Cardiac muscle cell (in vitro differentiated cells and primary cell): ENCODE results near the gene RUNX3. TPM values are rescaled to one million over a fixed set of nuclear protein-coding genes. Genes with fewer than 3 reads are reported as not detected.

Experiments used
- DNase-seq, 2 donors: peaks; one replicate each; pipeline versions ENCODE4 v3.0.0 to v3.0.0-alpha.2; 2010 to 2017; ENCODE audit warnings: low read depth in 1 of 2, low spot score in 1 of 2
- H3K27ac ChIP-seq: fragments of 200-600 bp; sonication (generic); 2 replicates; pipeline ENCODE4 v1.5.1; 2016
- H3K27me3 ChIP-seq: fragments of 200-600 bp; sonication (generic); 2 replicates; pipeline ENCODE4 v1.6.0; 2016; ENCODE audit warnings: control low read depth
- H3K36me3 ChIP-seq: fragments of 200-600 bp; sonication (generic); 2 replicates; pipeline ENCODE4 v1.5.1; 2016; ENCODE audit warnings: control low read depth
- H3K4me1 ChIP-seq: fragments of 200-600 bp; sonication (generic); 2 replicates; pipeline ENCODE4 v1.8.1; 2017; ENCODE audit warnings: low read depth, mild to moderate bottlenecking, mixed run types
- H3K4me3 ChIP-seq: fragments of 200-600 bp; sonication (generic); 2 replicates; pipeline ENCODE4 v1.5.1; 2016; ENCODE audit warnings: mild to moderate bottlenecking
- H3K9me3 ChIP-seq: fragments of 200-600 bp; sonication (generic); 2 replicates; pipeline ENCODE4 v1.5.1; 2017; ENCODE audit warnings: low read depth, mild to moderate bottlenecking, control low read depth
- polyA plus RNA-seq: library from polyadenylated mRNA; unstranded; fragments of >200 nt; fragmentation: Nextera tagmentation; extraction: Ambion mirVana; gene quantifications from 2 replicates; pipeline ENCODE4 v1.2.1, GENCODE V29; 2016
- total RNA-seq: library from RNA; depleted of rRNA; stranded (reverse); fragments of >200 nt; gene quantifications from 2 replicates; pipeline ENCODE4 v1.2.3, GENCODE V29; 2016
- TF ChIP-seq, protein P1 (sequence below): IDR thresholded peaks from 2 replicates; pipeline ENCODE4 v1.5.1; 2012; ENCODE audit warnings: low read depth, mild to moderate bottlenecking, low read length

The RUNX3 gene
- total and polyA plus RNA-seq, 2 experiments from 2014 or later: not detected

DNA sequence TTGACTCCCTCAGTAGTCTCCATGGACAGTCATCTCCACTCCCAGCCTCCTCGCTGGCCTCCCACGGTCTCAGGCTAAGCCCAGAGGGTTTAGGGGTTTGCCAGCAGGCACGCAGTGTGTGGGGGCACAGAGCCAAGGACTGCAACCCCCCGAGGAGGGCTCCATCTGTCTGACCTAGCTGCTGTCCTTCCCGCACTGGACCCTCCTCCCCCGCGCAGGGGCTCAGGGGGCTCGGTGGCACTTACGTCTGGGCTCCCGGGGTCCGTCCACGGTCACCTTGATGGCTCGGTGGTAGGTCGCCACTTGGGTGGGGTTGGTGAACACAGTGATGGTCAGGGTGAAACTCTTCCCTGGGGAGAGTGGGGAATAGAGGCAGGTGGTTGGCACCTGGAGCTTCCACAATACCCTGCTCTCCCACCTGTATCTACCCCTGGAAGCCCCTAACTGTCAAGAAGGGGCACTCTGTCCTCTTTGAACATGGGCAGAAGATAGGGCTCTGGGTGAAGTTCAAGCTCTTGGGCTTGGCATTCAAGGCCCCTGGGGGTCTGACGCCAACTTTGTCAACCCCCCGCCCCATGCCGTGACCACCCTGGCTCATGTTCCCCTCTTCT, 11.0 kb downstream of the RUNX3 start:
- peaks cover 12% of the 10 kb centered on the region for H3K4me1 ChIP-seq
- no peaks in the 10 kb centered on the region for H3K9me3 ChIP-seq
- no peak overlapping the region for H3K27ac ChIP-seq
- TF ChIP-seq, protein P1, sequence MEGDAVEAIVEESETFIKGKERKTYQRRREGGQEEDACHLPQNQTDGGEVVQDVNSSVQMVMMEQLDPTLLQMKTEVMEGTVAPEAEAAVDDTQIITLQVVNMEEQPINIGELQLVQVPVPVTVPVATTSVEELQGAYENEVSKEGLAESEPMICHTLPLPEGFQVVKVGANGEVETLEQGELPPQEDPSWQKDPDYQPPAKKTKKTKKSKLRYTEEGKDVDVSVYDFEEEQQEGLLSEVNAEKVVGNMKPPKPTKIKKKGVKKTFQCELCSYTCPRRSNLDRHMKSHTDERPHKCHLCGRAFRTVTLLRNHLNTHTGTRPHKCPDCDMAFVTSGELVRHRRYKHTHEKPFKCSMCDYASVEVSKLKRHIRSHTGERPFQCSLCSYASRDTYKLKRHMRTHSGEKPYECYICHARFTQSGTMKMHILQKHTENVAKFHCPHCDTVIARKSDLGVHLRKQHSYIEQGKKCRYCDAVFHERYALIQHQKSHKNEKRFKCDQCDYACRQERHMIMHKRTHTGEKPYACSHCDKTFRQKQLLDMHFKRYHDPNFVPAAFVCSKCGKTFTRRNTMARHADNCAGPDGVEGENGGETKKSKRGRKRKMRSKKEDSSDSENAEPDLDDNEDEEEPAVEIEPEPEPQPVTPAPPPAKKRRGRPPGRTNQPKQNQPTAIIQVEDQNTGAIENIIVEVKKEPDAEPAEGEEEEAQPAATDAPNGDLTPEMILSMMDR: no peak
- no peak for DNase-seq
- H3K27me3 ChIP-seq: no peaks in the 10 kb centered on the region
- H3K4me3 ChIP-seq: no peak overlapping the region
- H3K36me3 ChIP-seq: no peaks in the 10 kb centered on the region

DNA sequence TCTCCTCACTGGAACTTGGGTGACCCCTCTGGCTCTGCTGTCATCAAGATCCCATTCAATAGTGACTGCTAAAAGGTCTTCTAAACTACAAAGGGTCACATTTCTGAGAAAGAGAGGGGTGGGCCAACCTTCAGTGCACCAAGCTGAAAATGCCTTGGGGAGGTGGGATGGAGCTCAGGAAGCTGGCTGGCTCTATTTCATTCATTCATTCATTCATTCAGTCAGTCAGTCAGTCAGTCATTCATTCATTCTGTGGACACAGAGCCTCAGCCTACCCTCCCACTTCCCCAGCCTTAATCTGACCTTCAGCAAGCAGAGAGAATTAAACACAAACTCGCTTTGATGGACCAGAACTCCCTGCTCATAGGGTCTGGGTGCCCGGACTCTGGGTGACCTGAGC, 11.7 kb downstream of the RUNX3 start:
- TF ChIP-seq, protein P1: no peak
- peaks cover 12% of the 10 kb centered on the region for H3K4me1 ChIP-seq
- no peak overlapping the region for H3K4me3 ChIP-seq
- DNase-seq: no peak
- H3K27me3 ChIP-seq: no peaks in the 10 kb centered on the region
- H3K27ac ChIP-seq: no peak overlapping the region
- H3K9me3 ChIP-seq: no peaks in the 10 kb centered on the region
- H3K36me3 ChIP-seq: no peaks in the 10 kb centered on the region

DNA sequence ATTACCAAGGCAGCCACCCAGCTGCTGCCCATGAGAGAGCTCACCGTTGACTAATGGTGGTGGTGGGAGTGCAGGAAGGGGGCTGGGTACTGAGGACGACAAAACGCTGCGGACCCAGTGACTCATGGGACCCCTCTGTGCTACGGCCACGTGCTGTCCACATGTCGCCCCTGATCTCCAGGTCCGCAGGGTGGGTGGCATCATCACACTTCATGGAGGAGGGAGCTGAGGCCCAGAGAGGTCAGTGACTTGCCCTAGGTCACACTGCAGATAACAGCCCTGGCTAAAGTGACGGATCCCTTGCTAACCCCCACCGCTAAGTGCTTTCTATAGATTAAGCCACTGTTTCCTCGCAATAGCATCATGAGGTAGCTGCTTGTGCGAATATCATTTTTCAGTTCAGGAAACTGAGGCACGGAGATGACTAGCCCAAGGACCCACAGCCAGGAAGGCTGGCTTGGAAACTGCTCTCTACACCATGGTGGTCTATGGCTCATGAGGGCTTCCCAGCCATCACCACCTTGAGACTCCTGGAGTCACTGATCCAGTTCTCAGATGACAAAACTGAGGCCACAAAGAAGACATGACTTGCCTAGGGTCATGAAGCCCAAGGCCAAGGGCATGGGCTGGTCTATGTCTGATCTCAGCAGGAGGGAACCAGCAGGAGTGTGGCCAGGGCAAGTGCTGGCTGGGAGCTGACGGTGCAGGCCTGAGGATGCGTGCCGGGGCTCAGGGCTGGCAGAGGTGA, 12.6 kb downstream of the RUNX3 start:
- no peak for DNase-seq
- TF ChIP-seq, protein P1: no peak
- Histone ChIP-seq H3K36me3 (no peaks in the 10 kb centered on the region), H3K4me1 (peaks cover 12% of the 10 kb centered on the region), H3K9me3 (no peaks in the 10 kb centered on the region), H3K27me3 (no peaks in the 10 kb centered on the region), H3K27ac (no peak overlapping the region), H3K4me3 (no peak overlapping the region)

DNA sequence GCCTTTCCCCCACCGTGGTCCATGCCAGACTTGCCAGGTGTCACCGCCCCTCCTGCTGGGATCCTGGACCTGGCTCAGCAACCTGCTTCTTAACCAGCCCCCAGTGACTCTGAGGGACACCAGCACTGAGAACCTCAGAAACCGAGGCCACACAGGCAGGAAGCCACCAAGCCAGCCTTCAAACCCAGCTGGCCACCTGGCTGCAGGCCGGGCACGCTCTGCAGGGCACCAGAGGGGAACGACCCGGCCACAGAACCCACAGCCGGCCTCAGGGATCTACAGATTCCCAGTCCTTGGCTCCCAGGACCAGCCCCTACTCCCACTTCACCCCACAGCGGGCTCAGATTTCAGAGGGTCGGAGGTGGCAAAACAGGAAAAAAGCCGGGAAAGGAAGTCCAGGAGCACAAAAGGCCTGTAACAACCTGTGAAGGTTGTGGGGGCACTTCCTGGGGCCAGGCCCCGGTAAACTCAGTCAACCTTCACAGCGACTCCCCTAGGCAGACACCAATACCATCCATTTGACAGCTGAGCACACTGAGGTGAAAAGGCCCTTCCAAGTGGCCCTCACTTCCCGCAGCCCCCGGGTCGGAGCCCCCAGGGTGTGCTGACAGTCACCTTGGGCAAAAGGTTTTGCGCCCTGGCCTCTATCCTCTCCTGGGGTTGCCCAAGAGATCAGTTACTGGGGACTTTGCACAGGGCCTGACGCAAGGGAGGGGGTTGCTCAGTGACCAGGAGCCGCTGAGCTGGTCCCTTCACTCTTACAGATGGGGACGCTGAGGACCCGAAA, 14.1 kb downstream of the RUNX3 start:
- Histone ChIP-seq H3K4me3 (no peak overlapping the region), H3K36me3 (no peaks in the 10 kb centered on the region), H3K9me3 (no peaks in the 10 kb centered on the region), H3K27me3 (no peaks in the 10 kb centered on the region), H3K27ac (no peak overlapping the region), H3K4me1 (peaks cover 12% of the 10 kb centered on the region)
- TF ChIP-seq, protein P1: no peak
- DNase-seq: no peak

DNA sequence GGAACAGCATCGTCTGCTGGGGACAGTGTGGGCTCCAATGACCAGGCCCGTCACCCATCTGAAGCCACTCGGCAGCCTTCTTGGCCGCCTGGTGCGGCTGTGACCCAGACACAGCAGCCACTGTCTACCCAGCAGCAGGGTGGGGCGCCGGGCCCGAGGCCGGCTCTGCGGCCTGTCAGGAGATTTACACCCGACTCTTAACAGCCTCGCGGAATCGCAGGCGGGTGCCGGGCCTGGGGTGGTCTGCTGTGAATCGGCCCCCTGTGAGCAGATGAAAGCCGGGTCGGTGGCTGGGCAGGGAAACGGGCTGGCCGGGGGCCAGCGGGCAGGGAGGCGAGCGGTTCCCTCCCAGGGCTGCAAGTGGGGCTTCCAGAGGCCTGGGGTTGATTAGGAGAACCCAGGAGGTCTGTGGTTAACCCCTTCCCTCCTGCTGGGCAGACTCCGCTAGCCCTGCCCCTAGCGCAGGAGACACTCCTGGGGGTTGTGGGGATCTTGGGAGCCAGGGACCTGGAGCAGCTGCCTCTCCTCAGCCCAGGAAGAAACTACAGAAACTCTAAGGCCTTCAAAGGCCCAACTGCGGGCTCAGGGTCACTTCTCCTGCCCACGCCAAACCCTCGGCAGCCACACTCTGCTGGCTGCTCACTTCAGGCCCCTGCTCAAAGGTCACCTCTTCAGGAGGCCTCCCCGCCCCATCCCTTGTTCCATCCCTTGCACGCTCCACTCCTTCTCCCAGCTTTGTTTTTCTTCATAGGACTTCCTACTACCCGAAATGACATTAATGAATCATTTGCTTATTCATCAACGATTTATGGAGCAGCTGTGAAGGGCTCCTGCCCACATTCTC, 15.6 kb downstream of the RUNX3 start:
- TF ChIP-seq, protein P1: no peak
- H3K9me3 ChIP-seq: no peaks in the 10 kb centered on the region
- H3K4me1 ChIP-seq: peaks cover 6% of the 10 kb centered on the region
- H3K4me3 ChIP-seq: no peak overlapping the region
- H3K36me3 ChIP-seq: no peaks in the 10 kb centered on the region
- H3K27ac ChIP-seq: peak overlapping the region; percentile 48
- DNase-seq: peak in 1 of 2 donors; percentile 48
- H3K27me3 ChIP-seq: no peaks in the 10 kb centered on the region
